Activated T-helper 1 cell treated with anti-CD3 and anti-CD28 coated beads, Interleukin-12 subunit alpha, Interleukin-12 subunit beta, Interleukin-2, Interleukin-4 antibody, amounts not matched to agents 30 ng/mL and 10 ng/mL and 1 ng/mL, durations not matched to agents 14 hours and 24 hours and 36 hours (primary cell): Measurements from ENCODE around the gene TATDN2. TPM values are rescaled to one million over a fixed set of nuclear protein-coding genes. Genes with fewer than 3 reads are reported as not detected.

Source experiments
- DNase-seq: peaks from one replicate; pipeline ENCODE4 v3.0.0; 2021; ENCODE audit warnings: low spot score
- H3K27ac Mint-ChIP-seq: one replicate; pipeline ENCODE4 v1.8.0; 2021; ENCODE audit warnings: mild to moderate bottlenecking, mixed read lengths
- H3K27me3 Mint-ChIP-seq: one replicate; pipeline ENCODE4 v1.8.0; 2022; ENCODE audit warnings: mild to moderate bottlenecking, moderate library complexity, mixed read lengths; ENCODE audit not compliant: insufficient read depth
- H3K36me3 Mint-ChIP-seq: one replicate; pipeline ENCODE4 v1.8.0; 2021; ENCODE audit warnings: low read depth, mixed read lengths
- H3K4me1 Mint-ChIP-seq: one replicate; pipeline ENCODE4 v1.8.0; 2021; ENCODE audit warnings: low read depth, mixed read lengths
- H3K4me3 Mint-ChIP-seq: one replicate; pipeline ENCODE4 v1.8.0; 2021; ENCODE audit warnings: mild to moderate bottlenecking, moderate library complexity, mixed read lengths
- H3K9me3 Mint-ChIP-seq: one replicate; pipeline ENCODE4 v1.8.0; 2021; ENCODE audit warnings: mixed read lengths
- intact Hi-C: fragments of 100-400 bp; cut with micrococcal nuclease; formaldehyde crosslinking; loops from one replicate; pipeline ENCODE4 v1.15.1; 2024
- total RNA-seq: library from RNA; stranded (reverse); gene quantifications from 2 replicates; pipeline ENCODE4 v1.2.3, GENCODE V29; 2022

The TATDN2 gene
- total RNA-seq, 1 donor from 2014 or later, result 80.4 TPM

- intact Hi-C loops, result loop anchor here (2.0 to 5.0 kb wide), 7 partner anchors 77 to 1358 kb away; partner anchors contain the start of genes ARPC4, MTMR14, RAD18 and TADA3
- Mint-ChIP-seq H3K4me3 (peak overlapping the region; percentile 97), H3K27me3 (no peaks in the 10 kb centered on the region), H3K36me3 (peaks cover 20% of the 10 kb centered on the region), H3K4me1 (peaks cover 30% of the 10 kb centered on the region), H3K9me3 (no peaks in the 10 kb centered on the region), H3K27ac (peak overlapping the region; percentile 92)
- DNase-seq, result no peak
These were observed 72.0 kb downstream of the TATDN2 start for GRCh38 chr3:10320320-10320677.

GRCh38 chr3:10321630-10322351, 73.5 kb downstream of the TATDN2 start:
- intact Hi-C loops, result loop anchor here (1.0 to 5.0 kb wide), 12 partner anchors 79 to 1359 kb away; partner anchors contain the start of genes ARPC4, BRK1, BRPF1 and CRELD1
- Mint-ChIP-seq H3K27ac (peak overlapping the region; percentile 75), H3K36me3 (peaks cover 16% of the 10 kb centered on the region)

GRCh38 chr3:10322352-10322710, 74.1 kb downstream of the TATDN2 start:
- DNase-seq, result peak; percentile 24
- Mint-ChIP-seq H3K4me1 (peaks cover 30% of the 10 kb centered on the region), H3K27ac (no peak overlapping the region), H3K36me3 (peaks cover 16% of the 10 kb centered on the region), H3K9me3 (no peaks in the 10 kb centered on the region), H3K4me3 (peak overlapping the region; percentile 30), H3K27me3 (peaks cover 13% of the 10 kb centered on the region)
- intact Hi-C loops, result loop anchor here (1.0 to 5.0 kb wide), 3 partner anchors 296 to 1360 kb away; partner anchors contain the start of genes FANCD2 and RAD18

More at GRCh38 chr3:10321630-10322351, 73.5 kb downstream of the TATDN2 start:
- Mint-ChIP-seq H3K27me3 (peaks cover 8% of the 10 kb centered on the region), H3K9me3 (no peaks in the 10 kb centered on the region), H3K4me3 (peak overlapping the region; percentile 78), H3K4me1 (peaks cover 30% of the 10 kb centered on the region)
- no peak for DNase-seq

GRCh38 chr3:10327592-10327991, 79.3 kb downstream of the TATDN2 start:
- H3K9me3 Mint-ChIP-seq, result no peaks in the 10 kb centered on the region

GRCh38 chr3:10328460-10329071, 80.3 kb downstream of the TATDN2 start:
- Mint-ChIP-seq H3K9me3 (no peaks in the 10 kb centered on the region), H3K36me3 (no peaks in the 10 kb centered on the region), H3K4me1 (no peaks in the 10 kb centered on the region), H3K27me3 (peaks cover 38% of the 10 kb centered on the region), H3K4me3 (no peak overlapping the region), H3K27ac (no peak overlapping the region)
- no peak for DNase-seq
- intact Hi-C loops, result no loop called here

More at GRCh38 chr3:10327592-10327991, 79.3 kb downstream of the TATDN2 start:
- no peak for DNase-seq
- Mint-ChIP-seq H3K27ac (no peak overlapping the region), H3K36me3 (no peaks in the 10 kb centered on the region), H3K27me3 (peaks cover 35% of the 10 kb centered on the region), H3K4me3 (no peak overlapping the region), H3K4me1 (no peaks in the 10 kb centered on the region)
- intact Hi-C loops, result no loop called here

- Mint-ChIP-seq H3K4me3 (no peak overlapping the region), H3K27ac (no peak overlapping the region), H3K9me3 (no peaks in the 10 kb centered on the region), H3K27me3 (peaks cover 38% of the 10 kb centered on the region), H3K36me3 (no peaks in the 10 kb centered on the region), H3K4me1 (no peaks in the 10 kb centered on the region)
- intact Hi-C loops, result no loop called here
- DNase-seq, result no peak
These were observed 81.3 kb downstream of the TATDN2 start for GRCh38 chr3:10329495-10330015.

GRCh38 chr3:10330319-10330718, 82.1 kb downstream of the TATDN2 start:
- intact Hi-C loops, result no loop called here
- no peaks in the 10 kb centered on the region for H3K9me3 Mint-ChIP-seq
- H3K27me3 Mint-ChIP-seq, result peaks cover 38% of the 10 kb centered on the region
- no peak overlapping the region for H3K27ac Mint-ChIP-seq
- H3K4me3 Mint-ChIP-seq, result no peak overlapping the region
- H3K4me1 Mint-ChIP-seq, result no peaks in the 10 kb centered on the region
- no peaks in the 10 kb centered on the region for H3K36me3 Mint-ChIP-seq
- DNase-seq, result no peak

Other genes with a start within 250 kb of the TATDN2 start
- 63.4 and 64.2 TPM in 2 replicates for gene FANCD2, start 222.0 kb upstream of the TATDN2 start, total RNA-seq
- not detected in 2 replicates for gene FANCD2OS, start 140.2 kb upstream of the TATDN2 start, total RNA-seq
- gene BRK1, start 132.8 kb upstream of the TATDN2 start, total RNA-seq, result 97.2 and 105 TPM in 2 replicates
- 59.6 and 65.8 TPM in 2 replicates for gene VHL, start 106.7 kb upstream of the TATDN2 start, total RNA-seq
- 8.1 and 8.6 TPM in 2 replicates for gene IRAK2, start 83.5 kb upstream of the TATDN2 start, total RNA-seq
- 1.8 and 2.4 TPM in 2 replicates for gene GHRL, start 44.5 kb downstream of the TATDN2 start, total RNA-seq
- gene SEC13, start 72.7 kb downstream of the TATDN2 start, total RNA-seq, result 140 and 142 TPM in 2 replicates